GM12892 (cell line): Measurements from ENCODE around the gene NF1.

Experiments
- POLR2A ChIP-seq: IDR thresholded peaks from 2 replicates; pipeline ENCODE4 v1.6.1; 2011; ENCODE audit warnings: low read depth, low read length, control low read depth
- POLR2AphosphoS5 ChIP-seq: IDR thresholded peaks from 2 replicates; pipeline ENCODE4 v1.6.1; 2011; ENCODE audit warnings: low read depth, low read length, control low read depth
- TAF1 ChIP-seq: IDR thresholded peaks from 2 replicates; pipeline ENCODE4 v1.6.1; 2011; ENCODE audit warnings: low read depth, mild to moderate bottlenecking, control low read depth, low read length, borderline replicate concordance

DNA sequence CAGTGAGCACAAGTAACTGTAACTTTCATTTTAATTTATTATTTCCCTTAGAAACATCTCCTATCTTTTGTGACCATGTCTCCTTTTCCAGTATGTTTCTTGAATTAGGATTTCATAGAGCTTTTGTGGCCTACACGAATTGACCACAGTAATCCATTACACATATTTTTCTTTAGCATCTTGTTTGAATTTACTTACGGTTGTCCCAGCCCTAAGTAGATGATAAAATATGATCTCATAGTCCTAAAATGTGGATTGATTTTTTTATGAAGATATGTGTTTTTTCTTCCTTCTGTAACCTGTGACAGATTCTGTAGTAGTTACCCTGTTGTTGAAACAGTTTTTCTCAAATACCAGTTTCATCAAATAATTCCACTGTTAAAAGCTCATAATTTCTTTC lies 61.5 kb downstream of the NF1 start:
- TF ChIP-seq TAF1 = no peak
- no peak for TF ChIP-seq POLR2AphosphoS5
- no peak for TF ChIP-seq POLR2A
